Fibroblast of mammary gland (primary cell): ENCODE results near the gene QPCT.

Experiments
- DNase-seq: peaks from one replicate; pipeline ENCODE4 v3.0.0-alpha.2; 2010; ENCODE audit warnings: low read depth
- H3K4me3 ChIP-seq: 2 replicates; pipeline ENCODE4 v1.5.1; 2011; ENCODE audit warnings: low read depth, mild to moderate bottlenecking, low read length, moderate library complexity; ENCODE audit not compliant: control insufficient read depth
- TF ChIP-seq, protein P1 (sequence below): conservative IDR thresholded peaks from 2 replicates; pipeline ENCODE4 v1.5.1; 2011; ENCODE audit warnings: low read depth, low read length, inconsistent platforms; ENCODE audit not compliant: control insufficient read depth, insufficient read depth

The QPCT gene

DNA sequence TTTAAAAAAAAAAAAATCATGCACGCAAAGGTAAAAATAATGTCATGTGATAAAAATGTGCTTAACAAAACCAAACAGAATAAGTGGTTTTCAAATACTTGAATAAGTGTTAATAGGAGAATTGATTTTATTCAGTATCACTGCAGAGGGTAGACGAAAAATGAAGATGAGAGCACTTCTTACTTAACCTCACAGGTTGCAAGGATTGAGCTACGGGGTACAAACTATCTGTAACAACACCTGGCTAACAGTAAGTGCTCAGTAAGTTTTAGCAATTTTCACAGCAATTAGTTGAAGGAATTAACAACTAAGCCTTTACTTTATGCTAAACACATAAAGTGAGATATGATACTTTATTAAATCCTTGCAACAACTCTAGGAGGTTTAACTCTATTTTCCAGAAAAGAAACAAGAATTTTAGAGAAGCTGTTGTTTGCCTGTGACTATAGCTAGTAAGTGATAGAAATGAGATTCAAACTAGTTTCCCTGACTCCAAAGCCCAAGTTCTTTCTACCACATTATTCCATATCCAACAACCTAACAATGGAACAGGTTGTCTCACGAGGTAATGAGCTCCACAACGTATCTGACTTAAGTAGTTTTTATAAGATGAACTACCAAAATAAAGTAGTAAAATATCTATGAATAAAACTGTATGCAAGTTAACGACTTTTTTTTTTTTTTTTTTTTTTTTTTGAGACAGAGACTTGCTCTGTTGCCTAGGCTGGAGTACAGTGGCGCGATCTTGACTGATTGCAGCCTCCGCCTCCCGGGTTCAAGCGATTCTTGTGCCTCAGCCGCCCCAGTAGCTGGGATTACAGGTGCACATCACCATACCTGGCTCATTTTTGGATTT, 24.4 kb upstream of the QPCT start:
- H3K4me3 ChIP-seq, result no peak overlapping the region
- no peak for DNase-seq
- TF ChIP-seq, protein P1, sequence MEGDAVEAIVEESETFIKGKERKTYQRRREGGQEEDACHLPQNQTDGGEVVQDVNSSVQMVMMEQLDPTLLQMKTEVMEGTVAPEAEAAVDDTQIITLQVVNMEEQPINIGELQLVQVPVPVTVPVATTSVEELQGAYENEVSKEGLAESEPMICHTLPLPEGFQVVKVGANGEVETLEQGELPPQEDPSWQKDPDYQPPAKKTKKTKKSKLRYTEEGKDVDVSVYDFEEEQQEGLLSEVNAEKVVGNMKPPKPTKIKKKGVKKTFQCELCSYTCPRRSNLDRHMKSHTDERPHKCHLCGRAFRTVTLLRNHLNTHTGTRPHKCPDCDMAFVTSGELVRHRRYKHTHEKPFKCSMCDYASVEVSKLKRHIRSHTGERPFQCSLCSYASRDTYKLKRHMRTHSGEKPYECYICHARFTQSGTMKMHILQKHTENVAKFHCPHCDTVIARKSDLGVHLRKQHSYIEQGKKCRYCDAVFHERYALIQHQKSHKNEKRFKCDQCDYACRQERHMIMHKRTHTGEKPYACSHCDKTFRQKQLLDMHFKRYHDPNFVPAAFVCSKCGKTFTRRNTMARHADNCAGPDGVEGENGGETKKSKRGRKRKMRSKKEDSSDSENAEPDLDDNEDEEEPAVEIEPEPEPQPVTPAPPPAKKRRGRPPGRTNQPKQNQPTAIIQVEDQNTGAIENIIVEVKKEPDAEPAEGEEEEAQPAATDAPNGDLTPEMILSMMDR, result no peak

DNA sequence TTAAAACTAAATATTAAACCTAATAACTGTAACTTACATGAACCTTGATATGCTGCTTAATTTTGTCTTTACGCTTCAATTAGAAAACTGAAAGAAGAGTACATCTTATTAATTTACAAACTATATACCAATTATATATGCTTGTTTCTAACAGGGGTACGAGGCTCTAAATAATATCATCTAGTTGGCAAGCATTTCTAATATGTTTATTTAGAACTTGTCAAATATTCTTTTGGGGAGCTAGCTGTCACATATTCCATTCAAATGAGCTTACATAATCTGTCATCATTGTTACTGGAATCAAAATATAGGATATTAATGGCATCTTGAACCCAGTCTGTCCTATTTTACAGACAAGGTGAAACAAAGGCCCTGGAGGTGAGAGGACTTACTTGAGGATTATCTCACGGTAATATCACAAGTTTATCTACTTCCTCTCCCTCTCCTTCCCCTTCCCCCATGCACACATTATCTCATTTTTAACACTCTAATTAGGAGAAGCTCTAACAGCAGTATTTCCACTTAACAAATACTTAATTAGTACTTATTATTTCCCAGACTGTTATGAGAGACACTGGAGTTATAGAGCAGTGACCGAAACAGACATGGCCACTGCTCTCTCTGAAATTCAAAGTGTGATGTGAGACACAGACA, 23.3 kb upstream of the QPCT start:
- DNase-seq, result no peak
- H3K4me3 ChIP-seq, result no peak overlapping the region
- TF ChIP-seq, protein P1, result no peak

DNA sequence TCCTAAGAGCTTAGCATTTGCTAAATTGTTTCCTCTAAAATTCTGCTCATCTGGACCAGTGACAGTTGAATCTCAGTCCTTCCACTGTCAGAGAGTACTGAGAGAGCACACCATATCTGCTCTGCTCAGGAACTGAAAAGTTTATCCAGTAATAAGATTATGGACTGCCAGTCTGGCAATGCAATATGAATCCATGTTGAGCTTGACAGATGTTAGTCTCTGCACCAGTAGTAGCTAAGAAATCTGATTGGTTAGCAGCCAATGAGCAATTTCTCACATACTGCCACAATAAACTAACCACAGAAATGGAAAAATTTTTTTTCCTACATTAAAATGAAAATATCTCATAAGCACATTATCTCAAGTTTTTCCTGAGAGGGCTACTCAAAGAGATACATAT, 22.1 kb upstream of the QPCT start:
- no peak overlapping the region for H3K4me3 ChIP-seq
- TF ChIP-seq, protein P1, result no peak
- peak; percentile 42 for DNase-seq

DNA sequence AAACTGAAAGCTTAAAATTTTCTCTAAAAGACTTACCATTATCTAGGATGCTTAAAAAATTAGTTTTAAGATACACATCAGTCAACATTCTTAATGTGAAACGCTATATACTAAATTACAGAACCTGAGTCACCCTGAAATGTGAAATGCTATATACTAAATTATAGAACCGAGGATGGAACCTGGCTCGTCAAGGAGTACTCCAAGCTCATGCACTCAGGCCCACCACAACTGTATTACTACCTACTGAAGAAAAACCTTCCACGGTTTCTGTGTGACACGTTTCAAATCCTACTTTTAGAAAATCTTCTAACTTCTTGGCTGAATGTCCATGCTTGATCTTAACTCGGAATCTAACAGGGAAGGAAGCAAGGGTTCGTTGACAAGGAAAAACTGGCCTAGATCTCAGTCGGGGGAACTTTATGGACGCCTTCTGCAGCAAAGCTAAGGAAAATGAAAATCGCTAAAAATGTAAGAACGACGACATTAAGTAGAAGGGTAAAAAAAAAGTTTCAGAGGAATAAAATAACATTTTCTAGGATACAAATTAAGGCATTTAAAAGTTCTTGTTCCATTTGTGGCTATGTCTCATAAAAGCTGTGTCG, 21.2 kb upstream of the QPCT start:
- TF ChIP-seq, protein P1, result no peak

GRCh38 chr2:37323781-37324535, 20.5 kb upstream of the QPCT start:
- TF ChIP-seq, protein P1, result no peak
- DNase-seq, result peak; percentile 31
- peak overlapping the region; percentile 87 for H3K4me3 ChIP-seq

More for the DNA sequence above, 21.2 kb upstream of the QPCT start:
- H3K4me3 ChIP-seq, result peak overlapping the region; percentile 87
- peak; percentile 16 for DNase-seq

- peak; percentile 59 for DNase-seq
These were observed 20.0 kb upstream of the QPCT start for GRCh38 chr2:37324536-37324785.

More at GRCh38 chr2:37324536-37324785, 20.0 kb upstream of the QPCT start:
- TF ChIP-seq, protein P1, result no peak
- H3K4me3 ChIP-seq, result peak overlapping the region; percentile 87
